ENCODE measurements around the gene YAP1. TPM values are rescaled to one million over a fixed set of nuclear protein-coding genes. Genes with fewer than 3 reads are reported as not detected.

Gene YAP1
- total RNA-seq, 1 donor from 2014 or later = 84.8 TPM

DNA sequence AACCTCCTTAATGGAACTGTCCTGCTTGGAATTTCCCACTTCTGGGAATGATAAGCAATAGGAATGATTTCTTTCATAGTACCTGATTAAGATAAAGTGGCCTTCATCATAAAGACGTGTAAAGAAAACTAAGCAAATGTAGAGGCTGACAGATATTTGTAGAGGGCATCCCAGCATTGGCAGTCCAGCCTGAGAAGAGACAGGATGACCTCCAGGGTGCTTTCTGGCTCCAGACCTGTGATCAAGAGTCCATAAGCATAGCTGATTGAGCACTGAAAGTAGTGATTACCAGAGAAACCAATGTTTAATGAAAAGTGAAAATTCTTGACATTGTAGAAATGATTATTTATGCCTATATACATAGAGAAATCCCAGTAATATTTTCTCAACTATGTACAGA lies 33.6 kb downstream of the YAP1 start:
- TF ChIP-seq, protein P1, sequence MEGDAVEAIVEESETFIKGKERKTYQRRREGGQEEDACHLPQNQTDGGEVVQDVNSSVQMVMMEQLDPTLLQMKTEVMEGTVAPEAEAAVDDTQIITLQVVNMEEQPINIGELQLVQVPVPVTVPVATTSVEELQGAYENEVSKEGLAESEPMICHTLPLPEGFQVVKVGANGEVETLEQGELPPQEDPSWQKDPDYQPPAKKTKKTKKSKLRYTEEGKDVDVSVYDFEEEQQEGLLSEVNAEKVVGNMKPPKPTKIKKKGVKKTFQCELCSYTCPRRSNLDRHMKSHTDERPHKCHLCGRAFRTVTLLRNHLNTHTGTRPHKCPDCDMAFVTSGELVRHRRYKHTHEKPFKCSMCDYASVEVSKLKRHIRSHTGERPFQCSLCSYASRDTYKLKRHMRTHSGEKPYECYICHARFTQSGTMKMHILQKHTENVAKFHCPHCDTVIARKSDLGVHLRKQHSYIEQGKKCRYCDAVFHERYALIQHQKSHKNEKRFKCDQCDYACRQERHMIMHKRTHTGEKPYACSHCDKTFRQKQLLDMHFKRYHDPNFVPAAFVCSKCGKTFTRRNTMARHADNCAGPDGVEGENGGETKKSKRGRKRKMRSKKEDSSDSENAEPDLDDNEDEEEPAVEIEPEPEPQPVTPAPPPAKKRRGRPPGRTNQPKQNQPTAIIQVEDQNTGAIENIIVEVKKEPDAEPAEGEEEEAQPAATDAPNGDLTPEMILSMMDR (conservative IDR thresholded peaks at IDR 0.05; ENCODE audit: low read depth, low read length) = no peak
- H3K4me3 ChIP-seq (ENCODE audit: low read depth, low read length) = no peak overlapping the region

DNA sequence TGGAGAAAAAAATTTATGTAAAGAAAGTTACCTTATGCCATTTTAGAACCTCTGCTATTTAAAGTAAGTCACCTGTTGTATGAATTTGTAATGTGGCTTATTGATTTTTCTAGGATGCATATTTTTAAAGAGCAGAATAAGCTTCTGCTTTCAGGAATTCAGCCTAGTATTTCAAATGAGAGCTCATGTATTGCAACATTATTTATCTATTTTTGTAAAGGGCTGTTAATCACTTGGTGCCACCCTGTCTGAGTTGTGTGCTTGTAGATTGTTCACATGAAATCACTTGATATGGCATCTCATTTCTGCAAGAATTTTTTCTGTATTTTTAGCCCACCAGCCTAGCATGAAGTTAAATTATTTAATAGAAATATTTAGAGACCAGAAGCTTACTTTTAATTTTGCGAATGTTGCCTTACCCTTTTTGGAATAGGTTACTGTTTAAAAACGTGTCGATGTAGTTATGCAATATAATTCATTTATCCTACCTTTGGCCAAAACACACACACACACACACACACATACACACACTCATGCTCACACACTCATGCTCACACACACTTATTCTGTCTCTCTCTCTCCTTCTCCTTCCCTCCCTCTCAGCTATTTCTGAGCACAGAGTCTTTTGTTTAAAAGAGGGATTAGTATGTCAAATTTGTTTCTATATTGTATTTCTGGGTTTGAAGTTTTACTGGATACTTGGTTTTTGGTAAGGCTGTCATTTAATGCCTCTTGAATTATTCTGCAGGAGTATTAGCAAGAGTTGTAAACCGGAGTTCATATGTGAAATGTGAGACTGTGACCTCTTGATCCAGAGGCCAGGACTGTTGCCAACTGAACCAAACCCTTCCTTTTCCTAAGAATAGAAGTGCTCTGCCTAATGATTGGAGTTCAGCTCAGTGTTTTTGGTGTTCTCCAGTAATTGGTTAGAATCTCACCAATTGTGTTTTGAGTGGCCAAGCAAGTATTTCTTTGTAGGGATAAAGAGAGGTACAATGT lies 34.4 kb downstream of the YAP1 start:
- no peak overlapping the region for H3K4me3 ChIP-seq (ENCODE audit: low read depth, low read length)
- DNase-seq (ENCODE audit: low read depth) = no peak
- TF ChIP-seq, protein P1 (conservative IDR thresholded peaks at IDR 0.05; ENCODE audit: low read depth, low read length) = no peak

More for the DNA sequence above, 33.6 kb downstream of the YAP1 start:
- no peak for DNase-seq (ENCODE audit: low read depth)

DNA sequence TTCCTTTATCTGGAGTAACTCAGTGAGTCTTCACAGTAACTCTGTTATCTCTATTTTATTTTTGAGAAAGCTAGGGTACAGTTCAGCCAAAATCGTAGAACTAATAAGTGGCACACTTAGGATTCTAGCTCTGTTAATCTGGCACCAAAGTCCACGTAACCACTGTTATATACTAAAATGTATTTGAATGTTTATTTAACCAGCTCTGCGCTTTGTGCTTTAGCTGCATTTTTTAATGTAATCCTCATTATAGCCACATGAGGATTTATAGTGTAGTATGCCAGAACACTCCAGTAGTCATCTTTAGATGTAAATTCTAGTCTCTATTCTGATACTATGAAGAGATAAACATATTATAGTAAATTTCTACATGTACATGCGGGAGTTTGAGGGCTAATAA lies 36.8 kb downstream of the YAP1 start:
- H3K4me3 ChIP-seq (ENCODE audit: low read depth, low read length) = no peak overlapping the region
- TF ChIP-seq, protein P1 (conservative IDR thresholded peaks at IDR 0.05; ENCODE audit: low read depth, low read length) = no peak
- DNase-seq (ENCODE audit: low read depth) = no peak

DNA sequence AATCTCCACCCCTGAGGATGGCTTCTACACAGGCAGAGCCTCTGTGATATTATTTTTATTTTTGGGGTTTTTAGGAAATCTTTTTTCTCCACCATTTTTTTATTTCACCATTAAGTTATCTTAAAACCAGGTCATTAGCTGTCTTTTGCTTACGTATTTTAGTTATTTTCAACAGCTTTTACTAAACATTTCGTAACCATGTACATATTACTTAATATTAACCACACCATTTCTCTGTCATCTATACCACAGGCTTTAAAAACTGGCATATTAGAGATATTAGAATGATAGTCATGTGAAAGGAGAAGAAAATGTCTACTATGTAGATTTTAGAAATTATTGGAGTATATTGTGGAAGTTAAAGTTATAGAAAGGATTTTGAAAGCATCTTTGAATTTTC lies 37.4 kb downstream of the YAP1 start:
- H3K4me3 ChIP-seq (ENCODE audit: low read depth, low read length) = no peak overlapping the region
- TF ChIP-seq, protein P1 (conservative IDR thresholded peaks at IDR 0.05; ENCODE audit: low read depth, low read length) = no peak
- DNase-seq (ENCODE audit: low read depth) = no peak

DNA sequence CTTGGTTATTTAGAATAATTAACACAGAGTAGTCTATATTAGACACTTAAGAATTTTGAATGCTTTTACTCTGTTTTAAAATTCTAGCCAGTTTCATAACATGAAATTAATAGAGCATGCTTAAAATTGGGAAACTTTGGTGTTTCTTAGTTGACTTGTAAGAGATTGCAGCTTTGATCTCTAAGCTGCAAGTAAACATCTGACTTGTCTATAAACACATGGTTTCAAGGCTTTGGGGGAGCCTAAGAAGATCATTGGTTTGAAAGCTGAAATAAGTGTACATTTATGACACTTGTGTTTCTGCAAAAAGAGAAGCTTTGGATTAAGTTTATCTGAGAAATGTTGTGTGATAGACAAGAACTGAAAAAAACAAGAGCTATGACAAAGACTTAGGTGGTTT lies 37.8 kb downstream of the YAP1 start:
- DNase-seq (ENCODE audit: low read depth) = no peak
- TF ChIP-seq, protein P1 (conservative IDR thresholded peaks at IDR 0.05; ENCODE audit: low read depth, low read length) = no peak
- H3K4me3 ChIP-seq (ENCODE audit: low read depth, low read length) = no peak overlapping the region

DNA sequence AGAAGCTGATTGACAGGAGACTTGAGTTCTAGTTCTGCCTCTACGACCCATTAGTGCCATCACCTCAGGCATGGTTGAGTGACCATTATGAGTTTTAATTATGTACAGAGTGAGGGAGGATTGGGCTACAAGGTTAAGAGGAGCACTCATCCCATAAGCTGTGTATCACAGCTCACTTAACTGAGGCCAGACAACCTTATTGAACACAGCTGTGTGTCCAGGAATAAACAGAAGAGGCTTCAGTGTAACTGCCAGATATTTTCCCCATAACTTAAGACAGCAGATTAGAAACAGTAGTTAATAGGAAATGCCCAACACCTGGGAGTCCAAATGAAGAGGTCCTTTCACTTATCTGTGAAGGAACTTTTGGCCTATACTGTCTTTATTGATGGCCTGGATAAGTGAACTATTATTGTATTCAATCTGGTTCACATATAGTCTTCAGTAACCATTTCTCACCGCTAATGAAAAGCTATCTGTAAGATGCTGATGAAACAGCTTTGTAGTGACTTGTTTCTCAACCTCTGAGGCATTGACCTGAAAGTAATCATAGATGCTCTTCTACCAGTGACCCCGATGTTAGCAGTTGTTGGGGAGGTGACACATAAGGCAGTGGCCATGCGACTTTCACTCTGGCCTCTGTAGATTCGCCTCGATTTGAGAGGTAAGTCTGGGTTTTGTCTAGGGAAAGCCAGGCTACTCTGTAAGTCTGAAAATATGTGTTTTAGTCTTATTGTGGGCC lies 41.7 kb downstream of the YAP1 start:
- TF ChIP-seq, protein P1 (conservative IDR thresholded peaks at IDR 0.05; ENCODE audit: low read depth, low read length) = no peak
- DNase-seq (ENCODE audit: low read depth) = no peak
- no peak overlapping the region for H3K4me3 ChIP-seq (ENCODE audit: low read depth, low read length)

All from epithelial cell of proximal tubule (primary cell).